NCI-H748 (cell line): ENCODE data around the gene ROR2.

Experiments
- DNase-seq: peaks from one replicate; lab custom pipeline; 2025; ENCODE audit not compliant: unreplicated experiment; lab: John Stamatoyannopoulos, UW

The ROR2 gene

DNA sequence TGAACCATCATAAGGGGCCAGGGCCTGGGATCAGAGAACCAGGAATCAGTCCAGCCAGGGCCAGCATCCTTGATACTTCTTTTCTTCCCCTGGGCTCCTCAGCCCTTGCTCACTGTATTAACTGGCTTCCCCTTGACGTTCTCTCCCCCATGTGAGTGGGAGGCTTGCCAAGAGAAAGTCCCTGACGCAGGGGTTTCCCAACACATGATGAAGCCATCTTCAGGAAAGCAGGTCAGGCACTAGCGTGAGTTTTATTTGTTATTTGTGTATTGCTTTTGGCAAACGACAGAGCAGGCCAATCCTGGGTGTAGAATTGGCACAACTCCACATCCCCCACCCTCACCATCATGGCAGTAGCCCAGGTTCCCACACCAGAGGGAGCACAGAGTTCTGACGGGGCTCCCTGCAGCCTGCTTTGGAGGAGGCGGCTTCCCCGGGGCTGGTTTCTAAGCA, 360.9 kb downstream of the ROR2 start:
- DNase-seq: no peak

DNA sequence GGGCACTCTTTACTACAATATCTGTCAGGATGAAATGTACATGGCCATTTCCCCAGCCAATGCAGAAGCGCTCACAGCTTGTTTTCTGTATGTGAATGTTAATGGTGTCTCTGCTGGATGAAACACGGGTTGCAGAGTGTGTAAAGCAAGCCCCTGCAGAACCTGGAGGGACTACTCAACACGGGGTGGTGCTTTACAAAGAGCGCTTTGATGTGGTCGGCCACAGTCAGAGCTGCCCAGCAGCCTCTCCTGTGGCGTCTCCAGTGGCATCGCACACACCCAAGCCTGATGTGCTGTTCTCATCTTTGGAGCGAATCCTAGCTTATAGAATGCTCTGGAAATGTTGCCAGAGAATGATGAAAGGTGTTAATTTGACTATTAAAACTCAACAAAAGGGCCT, 363.7 kb downstream of the ROR2 start:
- no peak for DNase-seq

GRCh38 chr9:91583966-91584365, 366.1 kb downstream of the ROR2 start:
- no peak for DNase-seq

DNA sequence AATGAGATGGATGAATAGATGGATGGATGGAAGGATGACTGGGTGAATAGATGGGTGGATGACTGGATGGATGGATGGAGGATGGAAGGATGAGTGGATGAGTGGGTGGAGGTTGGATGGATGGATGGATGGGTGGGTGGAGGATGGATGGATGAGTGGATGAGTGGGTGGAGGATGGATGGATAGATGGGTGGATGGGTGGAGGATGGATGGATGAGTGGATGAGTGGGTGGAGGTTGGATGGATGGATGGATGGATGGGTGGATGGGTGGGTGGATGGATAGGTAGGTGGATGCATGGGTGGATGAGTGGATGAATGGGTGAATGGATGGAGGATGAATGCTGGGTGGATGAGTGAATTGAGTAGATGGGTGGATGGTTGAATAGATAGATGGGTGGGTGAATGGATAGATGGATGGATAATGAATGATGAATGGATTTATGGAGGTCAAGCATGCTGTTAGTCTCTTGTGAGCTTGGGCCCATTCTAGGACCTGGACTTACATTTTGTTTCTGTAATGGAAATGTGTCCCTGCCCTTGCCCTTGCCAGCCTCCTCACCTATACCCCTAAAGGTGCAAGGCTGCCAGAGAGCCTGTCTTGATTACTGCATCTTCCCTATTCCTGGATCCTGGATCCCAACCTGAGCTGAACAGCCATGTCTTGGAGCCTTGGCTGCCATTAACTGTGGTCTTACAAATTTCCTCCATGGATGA, 366.7 kb downstream of the ROR2 start:
- DNase-seq: no peak

DNA sequence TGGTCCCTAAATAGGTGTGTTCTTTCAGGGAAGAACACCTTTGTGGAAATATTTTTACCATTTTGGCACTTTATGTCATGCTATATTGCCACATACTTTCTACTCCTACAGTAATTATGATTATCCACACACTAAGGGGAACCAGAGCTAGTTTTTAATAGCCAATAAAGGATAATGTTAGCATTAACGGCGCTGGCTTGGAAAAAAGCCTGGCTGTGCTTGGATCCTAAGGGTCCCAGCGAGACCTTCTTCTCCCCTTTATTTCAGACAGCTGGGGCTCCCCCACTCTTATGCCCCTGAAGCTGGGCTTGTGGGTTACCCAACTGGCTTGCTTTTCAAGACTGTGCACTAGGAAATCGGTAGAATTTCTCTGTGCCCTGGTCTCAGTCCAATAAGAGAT, 367.8 kb downstream of the ROR2 start:
- no peak for DNase-seq

DNA sequence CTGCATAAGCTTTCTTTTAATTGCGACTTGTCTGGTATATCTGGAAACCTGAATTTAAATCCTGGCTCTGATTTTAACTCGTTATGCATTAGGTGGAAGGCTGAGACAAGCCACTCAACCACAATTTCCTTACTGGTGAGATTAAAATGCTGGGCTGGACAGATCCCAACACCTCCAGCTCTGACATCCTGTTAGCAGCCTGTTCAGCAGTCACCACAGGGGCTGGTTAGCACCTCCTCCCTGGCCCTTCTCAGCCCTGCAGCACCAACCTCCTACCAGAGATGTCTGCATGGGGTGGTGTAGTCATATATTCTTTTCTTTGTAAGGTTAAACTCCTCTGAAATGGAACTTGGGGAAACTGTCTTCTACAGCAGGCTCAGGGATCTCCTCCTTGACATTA, 369.9 kb downstream of the ROR2 start:
- DNase-seq: no peak

DNA sequence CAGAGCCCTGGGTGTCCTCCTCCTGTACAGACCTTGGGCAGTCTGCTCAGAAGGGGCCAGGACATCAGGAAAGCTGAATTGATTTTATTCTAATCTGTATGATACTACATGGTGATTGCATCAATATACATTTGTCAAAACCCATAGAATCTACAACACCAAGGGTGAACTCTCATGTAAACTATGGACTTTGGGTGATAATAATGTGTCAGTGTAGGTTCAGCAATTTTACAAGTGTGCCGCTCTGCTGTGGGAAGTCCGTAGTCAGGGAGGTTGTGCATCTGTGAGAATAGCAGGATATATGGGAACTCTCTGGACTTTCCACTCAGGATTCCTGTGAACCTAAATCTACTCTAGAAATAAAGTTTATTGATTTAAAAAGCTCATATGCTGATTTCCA, 371.1 kb downstream of the ROR2 start:
- no peak for DNase-seq

DNA sequence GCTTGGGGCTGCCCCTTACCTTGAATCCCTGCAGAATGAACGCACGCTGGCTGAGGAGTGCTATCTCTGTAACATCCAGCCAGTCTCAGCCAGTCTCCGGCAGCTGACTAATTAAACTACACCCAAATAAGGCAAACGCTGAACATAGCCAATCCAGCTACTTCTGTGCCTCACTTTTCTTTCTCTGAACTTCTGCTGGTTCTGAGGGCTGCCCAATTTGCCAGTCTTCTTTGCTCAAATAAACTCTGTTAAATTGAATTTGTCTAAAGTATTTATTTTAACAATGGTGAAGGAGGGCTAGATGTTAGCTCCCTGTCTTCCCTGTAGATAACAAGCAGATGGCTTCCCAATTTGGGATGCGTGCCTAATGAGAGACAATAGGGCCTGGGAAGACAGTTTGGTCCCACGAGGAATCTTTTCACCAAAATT, 372.4 kb downstream of the ROR2 start:
- peak; percentile 5 for DNase-seq

DNA sequence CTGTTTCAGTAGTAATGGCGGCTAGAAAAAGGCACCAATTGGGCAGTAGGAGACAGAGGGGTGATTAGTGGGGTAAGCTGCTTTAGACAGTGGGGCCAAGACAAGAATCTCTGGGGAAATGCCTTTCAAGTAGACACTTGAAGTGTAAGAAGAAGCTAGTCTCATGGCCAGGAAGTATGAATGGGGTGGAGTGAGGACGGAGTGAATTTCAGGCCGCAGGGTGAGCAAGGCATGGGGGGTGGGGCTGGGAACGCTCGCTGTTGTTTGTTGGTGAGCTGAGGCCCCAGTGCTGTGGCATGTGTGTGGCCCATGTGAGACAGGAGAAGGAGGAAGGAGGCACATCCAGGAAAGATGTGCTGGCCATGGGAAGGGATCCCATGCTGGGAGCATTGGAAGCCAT, 377.2 kb downstream of the ROR2 start:
- DNase-seq: no peak

- DNase-seq: peak; percentile 22
Measured at GRCh38 chr9:91572044-91572443, 378.0 kb downstream of the ROR2 start.

GRCh38 chr9:91571036-91571435, 379.0 kb downstream of the ROR2 start:
- no peak for DNase-seq

DNA sequence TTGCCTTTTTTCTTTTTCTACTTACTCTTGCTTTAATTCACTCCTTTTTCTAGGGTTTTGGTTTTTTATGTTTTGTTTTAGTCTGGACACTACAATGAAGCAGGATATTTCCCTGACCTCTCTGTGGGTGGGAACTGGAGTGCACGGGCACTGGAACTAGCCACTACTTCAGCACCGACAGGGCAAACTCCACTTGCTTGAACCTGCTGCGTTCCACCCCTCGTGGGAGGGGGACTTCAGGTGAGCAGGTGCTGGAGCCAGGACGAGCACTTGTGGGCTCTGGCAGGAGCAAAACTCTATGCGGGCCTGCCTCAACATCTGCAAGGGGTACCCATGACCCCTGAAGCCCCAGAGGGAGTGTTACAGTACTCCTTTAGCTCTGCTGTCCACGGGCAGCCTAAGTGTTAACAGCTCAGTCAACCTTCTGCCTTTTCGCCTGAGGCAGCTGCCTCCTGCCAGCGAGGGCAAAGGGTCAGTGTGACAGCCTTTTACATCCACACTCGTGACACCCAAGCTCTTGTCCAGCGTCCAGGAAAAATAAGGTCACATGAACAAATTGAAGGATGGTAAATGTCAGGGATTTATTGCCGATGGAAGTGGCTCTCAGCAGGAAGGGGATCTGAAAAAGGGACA, 382.3 kb downstream of the ROR2 start:
- no peak for DNase-seq

- DNase-seq: no peak
Measured at GRCh38 chr9:91564081-91564670, 385.9 kb downstream of the ROR2 start.

DNA sequence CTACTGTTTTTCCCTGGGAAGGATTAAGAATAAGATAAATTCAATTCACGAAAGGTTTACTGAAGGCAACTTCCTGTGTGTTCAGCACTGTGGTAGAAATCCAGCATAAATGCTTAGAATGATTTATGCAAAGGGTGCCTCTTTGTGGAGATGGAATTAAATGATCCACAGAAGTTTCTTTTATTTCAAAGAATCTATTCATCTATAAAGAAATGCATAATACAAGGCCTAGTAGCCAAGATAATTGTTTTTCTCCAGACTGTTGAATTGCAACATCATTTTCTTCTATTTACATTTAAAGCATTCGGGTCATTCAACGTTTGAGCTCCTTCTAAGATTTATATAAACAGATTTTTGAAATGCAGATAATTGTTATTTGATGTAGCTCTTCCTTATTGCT, 387.6 kb downstream of the ROR2 start:
- no peak for DNase-seq

- DNase-seq: no peak
Measured at GRCh38 chr9:91560301-91560700, 389.7 kb downstream of the ROR2 start.

DNA sequence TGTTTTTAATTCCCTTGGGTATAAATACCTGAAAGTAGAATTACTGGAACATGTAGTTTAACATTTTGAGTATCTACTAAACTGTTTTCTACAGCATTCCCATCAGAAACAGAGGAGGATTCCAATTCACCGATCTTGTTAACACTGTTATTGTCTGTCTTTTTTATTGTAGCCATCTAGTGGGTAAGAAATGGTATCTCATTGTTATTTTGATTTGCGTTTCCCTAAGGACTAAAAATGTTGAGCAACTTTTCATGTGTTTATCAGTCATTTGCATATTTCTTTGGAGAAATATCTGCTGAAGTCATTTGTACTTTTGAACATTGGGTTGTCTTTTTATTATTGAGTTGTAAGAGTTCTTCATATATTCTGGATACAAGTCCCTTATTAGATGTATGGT, 391.1 kb downstream of the ROR2 start:
- no peak for DNase-seq

- DNase-seq: no peak
Measured at GRCh38 chr9:91558395-91558794, 391.6 kb downstream of the ROR2 start.

GRCh38 chr9:91557327-91557726, 392.7 kb downstream of the ROR2 start:
- no peak for DNase-seq

DNA sequence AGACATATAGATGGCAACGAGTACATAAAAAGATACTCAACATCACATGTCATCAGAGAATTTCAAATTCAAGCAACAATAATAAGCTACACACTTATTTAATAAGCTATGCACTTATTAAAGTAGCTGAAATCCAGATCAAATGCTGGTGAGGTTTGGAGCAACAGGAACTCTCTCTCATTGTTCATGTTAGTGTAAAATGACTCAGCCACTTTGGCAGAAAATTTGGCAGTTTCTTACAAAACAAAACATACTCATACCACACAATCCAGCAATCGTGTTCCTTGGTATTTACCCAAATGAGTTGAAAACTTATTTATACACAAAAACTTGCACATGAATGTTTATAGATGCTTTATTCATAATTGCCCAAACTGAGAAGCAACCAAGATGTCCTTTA, 394.9 kb downstream of the ROR2 start:
- DNase-seq: no peak

DNA sequence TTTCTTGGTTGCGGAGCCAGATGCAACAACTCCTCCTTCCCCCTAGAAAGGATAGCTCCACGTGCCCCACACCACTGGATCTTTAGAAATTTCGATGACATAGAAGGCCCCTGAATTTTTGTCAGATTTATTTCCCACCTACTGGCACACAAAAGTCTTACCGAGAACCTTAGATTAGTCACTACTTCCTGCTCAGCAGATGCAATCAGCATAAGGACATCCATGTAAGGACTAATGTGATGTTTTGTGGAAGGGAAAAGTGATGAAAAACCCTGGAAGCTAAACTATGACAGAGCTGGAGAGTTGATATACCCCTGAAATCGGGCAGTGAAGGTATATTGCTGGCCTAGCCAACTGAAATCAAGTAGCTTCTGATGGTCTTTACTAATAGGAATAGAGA, 400.9 kb downstream of the ROR2 start:
- no peak for DNase-seq

GRCh38 chr9:91547081-91547480, 402.9 kb downstream of the ROR2 start:
- DNase-seq: no peak

- DNase-seq: no peak
Measured at GRCh38 chr9:91546574-91546973, 403.5 kb downstream of the ROR2 start.
